AG04449 (cell line): ENCODE data around the gene ABI3BP.

Experiments used
- CTCF ChIA-PET: fragments of 350-600 bp; formaldehyde crosslinking; extraction: SDS; loops from one replicate; lab custom pipeline; 2021; ENCODE audit warnings: antibody characterized with exemption; lab: Yijun Ruan, JAX
- POLR2A ChIA-PET: fragments of 400-600, 350-600 bp; formaldehyde crosslinking; extraction: SDS; loops from one replicate; lab custom pipeline; 2020; ENCODE audit warnings: antibody characterized with exemption, inconsistent platforms; lab: Yijun Ruan, JAX
- DNase-seq: peaks from one replicate; pipeline ENCODE4 v3.0.0-alpha.2; 2010; ENCODE audit warnings: low read depth, low spot score
- H3K4me3 ChIP-seq: 2 replicates; pipeline ENCODE4 v1.5.1; 2011; ENCODE audit warnings: low read depth, mild to moderate bottlenecking, control low read depth, low read length
- TF ChIP-seq, protein P1 (sequence below): IDR thresholded peaks from one replicate; pipeline ENCODE4 v1.5.1; 2011; ENCODE audit warnings: mild to moderate bottlenecking, moderate library complexity, low read length, control low read depth, inconsistent platforms; ENCODE audit not compliant: insufficient read depth; ENCODE audit errors: missing control alignments

The ABI3BP gene

GRCh38 chr3:100912571-100912970 is 80.7 kb downstream of the ABI3BP start:
- CTCF ChIA-PET: interaction anchor here (0.6 to 1.2 kb wide), 3 partner anchors 9 to 284 kb away, joined by 3 read pairs; no protein-coding TSS in a partner anchor
- H3K4me3 ChIP-seq: no peak overlapping the region
- DNase-seq: no peak
- POLR2A ChIA-PET: no interaction called here
- TF ChIP-seq, protein P1, sequence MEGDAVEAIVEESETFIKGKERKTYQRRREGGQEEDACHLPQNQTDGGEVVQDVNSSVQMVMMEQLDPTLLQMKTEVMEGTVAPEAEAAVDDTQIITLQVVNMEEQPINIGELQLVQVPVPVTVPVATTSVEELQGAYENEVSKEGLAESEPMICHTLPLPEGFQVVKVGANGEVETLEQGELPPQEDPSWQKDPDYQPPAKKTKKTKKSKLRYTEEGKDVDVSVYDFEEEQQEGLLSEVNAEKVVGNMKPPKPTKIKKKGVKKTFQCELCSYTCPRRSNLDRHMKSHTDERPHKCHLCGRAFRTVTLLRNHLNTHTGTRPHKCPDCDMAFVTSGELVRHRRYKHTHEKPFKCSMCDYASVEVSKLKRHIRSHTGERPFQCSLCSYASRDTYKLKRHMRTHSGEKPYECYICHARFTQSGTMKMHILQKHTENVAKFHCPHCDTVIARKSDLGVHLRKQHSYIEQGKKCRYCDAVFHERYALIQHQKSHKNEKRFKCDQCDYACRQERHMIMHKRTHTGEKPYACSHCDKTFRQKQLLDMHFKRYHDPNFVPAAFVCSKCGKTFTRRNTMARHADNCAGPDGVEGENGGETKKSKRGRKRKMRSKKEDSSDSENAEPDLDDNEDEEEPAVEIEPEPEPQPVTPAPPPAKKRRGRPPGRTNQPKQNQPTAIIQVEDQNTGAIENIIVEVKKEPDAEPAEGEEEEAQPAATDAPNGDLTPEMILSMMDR: no peak

- no peak for DNase-seq
- no peak overlapping the region for H3K4me3 ChIP-seq
- CTCF ChIA-PET: interaction anchor here (0.6 to 1.2 kb wide), 2 partner anchors 10 to 109 kb away, joined by 3 read pairs; no protein-coding TSS in a partner anchor
- POLR2A ChIA-PET: no interaction called here
- TF ChIP-seq, protein P1: no peak
Observed at GRCh38 chr3:100911956-100912355, 81.3 kb downstream of the ABI3BP start.

- TF ChIP-seq, protein P1: no peak
- DNase-seq: no peak
- ChIA-PET CTCF (no interaction called here), POLR2A (no interaction called here)
- no peak overlapping the region for H3K4me3 ChIP-seq
Observed at GRCh38 chr3:100910986-100911385, 82.2 kb downstream of the ABI3BP start.

GRCh38 chr3:100902572-100902971 is 90.6 kb downstream of the ABI3BP start:
- TF ChIP-seq, protein P1: no peak
- DNase-seq: peak; percentile 37
- ChIA-PET CTCF (interaction anchor here (1.2 to 1.8 kb wide), 3 partner anchors 9 to 293 kb away, joined by 3 to 5 read pairs (median 3); no protein-coding TSS in a partner anchor), POLR2A (no interaction called here)
- H3K4me3 ChIP-seq: no peak overlapping the region

- TF ChIP-seq, protein P1: no peak
- no peak overlapping the region for H3K4me3 ChIP-seq
- no peak for DNase-seq
- POLR2A ChIA-PET: no interaction called here
- CTCF ChIA-PET: interaction anchor here (1.0 kb wide), 2 partner anchors 9 to 296 kb away, joined by 3 read pairs; no protein-coding TSS in a partner anchor
Observed at GRCh38 chr3:100900671-100901335, 92.4 kb downstream of the ABI3BP start.

GRCh38 chr3:100899440-100900091 is 93.7 kb downstream of the ABI3BP start:
- POLR2A ChIA-PET: no interaction called here
- TF ChIP-seq, protein P1: no peak
- CTCF ChIA-PET: interaction anchor here (1.0 to 2.6 kb wide), 2 partner anchors 297 kb away, joined by 3 to 18 read pairs; no protein-coding TSS in a partner anchor
- no peak overlapping the region for H3K4me3 ChIP-seq
- no peak for DNase-seq
